Measurements from ENCODE around the gene USP36. TPM values are rescaled to one million over a fixed set of nuclear protein-coding genes. Genes with fewer than 3 reads are reported as not detected.

The USP36 gene
- total RNA-seq, 4 donors from 2014 or later = 26.6 to 44.0 (median 34.6) TPM

DNA sequence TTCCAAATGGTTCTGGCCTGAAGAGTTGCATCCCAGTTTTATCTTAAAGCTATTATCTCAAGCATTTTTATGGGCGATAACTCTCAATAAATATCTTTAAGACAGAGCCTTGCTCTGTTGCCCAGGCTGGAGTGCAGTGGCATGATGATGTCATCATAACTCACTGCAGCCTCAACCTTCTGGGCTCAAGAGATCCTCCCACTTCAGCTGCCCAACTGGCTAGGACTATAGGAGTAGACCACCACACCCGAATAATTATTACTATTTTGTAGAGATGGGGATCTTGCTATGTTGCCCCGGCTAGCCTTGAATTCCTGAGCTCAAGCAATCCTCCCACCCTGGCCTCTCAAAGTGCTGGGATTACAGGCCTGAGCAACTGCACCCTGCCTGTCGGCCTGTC lies 32.5 kb downstream of the USP36 start:
- no peak for ATAC-seq
- Histone ChIP-seq H3K27ac (no peak overlapping the region), H3K27me3 (no peaks in the 10 kb centered on the region), H3K4me1 (peaks cover 0 to 13% (median under 1%) of the 10 kb centered on the region in 3 donors), H3K9me3 (no peaks in the 10 kb centered on the region), H3K4me3 (no peak overlapping the region), H3K36me3 (peaks cover 0 to 97% of the 10 kb centered on the region in 2 donors)
- TF ChIP-seq, protein P1, sequence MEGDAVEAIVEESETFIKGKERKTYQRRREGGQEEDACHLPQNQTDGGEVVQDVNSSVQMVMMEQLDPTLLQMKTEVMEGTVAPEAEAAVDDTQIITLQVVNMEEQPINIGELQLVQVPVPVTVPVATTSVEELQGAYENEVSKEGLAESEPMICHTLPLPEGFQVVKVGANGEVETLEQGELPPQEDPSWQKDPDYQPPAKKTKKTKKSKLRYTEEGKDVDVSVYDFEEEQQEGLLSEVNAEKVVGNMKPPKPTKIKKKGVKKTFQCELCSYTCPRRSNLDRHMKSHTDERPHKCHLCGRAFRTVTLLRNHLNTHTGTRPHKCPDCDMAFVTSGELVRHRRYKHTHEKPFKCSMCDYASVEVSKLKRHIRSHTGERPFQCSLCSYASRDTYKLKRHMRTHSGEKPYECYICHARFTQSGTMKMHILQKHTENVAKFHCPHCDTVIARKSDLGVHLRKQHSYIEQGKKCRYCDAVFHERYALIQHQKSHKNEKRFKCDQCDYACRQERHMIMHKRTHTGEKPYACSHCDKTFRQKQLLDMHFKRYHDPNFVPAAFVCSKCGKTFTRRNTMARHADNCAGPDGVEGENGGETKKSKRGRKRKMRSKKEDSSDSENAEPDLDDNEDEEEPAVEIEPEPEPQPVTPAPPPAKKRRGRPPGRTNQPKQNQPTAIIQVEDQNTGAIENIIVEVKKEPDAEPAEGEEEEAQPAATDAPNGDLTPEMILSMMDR (IDR thresholded peaks at IDR 0.05) = no peak
- TF ChIP-seq POLR2AphosphoS5 (IDR thresholded peaks at IDR 0.05) (no peak), EP300 (IDR thresholded peaks at IDR 0.05) (no peak)
- 78 to 87% methylated on average over 4 of the region's 4 CpGs for WGBS, 2 donors (ENCODE audit: low coverage in 1 of 2)

DNA sequence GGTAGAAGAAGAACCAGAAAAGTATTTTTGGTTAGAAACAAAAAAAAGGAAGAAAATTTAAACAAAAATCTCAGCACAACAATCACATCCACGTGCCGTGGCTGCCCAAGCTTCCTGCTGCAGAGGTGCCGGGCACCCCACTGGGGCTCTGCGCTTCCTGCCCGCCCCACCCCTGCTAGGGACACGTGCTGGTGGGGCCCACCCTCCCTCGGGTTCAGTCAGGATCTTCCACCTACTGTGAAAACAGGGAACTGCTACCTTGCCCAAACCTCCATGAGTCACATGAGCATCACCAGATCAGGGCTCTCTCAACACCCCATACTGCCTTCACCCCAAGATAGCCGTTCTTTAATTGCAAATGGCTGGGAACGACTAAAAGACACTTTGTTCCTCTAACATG lies 34.2 kb downstream of the USP36 start:
- Histone ChIP-seq H3K36me3 (peaks cover 0 to 97% of the 10 kb centered on the region in 2 donors), H3K27ac (peak overlapping the region in 2 of 4 donors; percentile 5 to 61), H3K9me3 (no peaks in the 10 kb centered on the region), H3K27me3 (no peaks in the 10 kb centered on the region), H3K4me3 (no peak overlapping the region), H3K4me1 (peaks cover 0 to 14% (median 0%) of the 10 kb centered on the region in 3 donors)
- peak; percentile 32 for ATAC-seq
- 61 to 77% methylated on average over 5 to 7 of the region's 9 CpGs for WGBS, 2 donors (ENCODE audit: low coverage in 1 of 2)
- TF ChIP-seq EP300 (IDR thresholded peaks at IDR 0.05) = no peak

DNA sequence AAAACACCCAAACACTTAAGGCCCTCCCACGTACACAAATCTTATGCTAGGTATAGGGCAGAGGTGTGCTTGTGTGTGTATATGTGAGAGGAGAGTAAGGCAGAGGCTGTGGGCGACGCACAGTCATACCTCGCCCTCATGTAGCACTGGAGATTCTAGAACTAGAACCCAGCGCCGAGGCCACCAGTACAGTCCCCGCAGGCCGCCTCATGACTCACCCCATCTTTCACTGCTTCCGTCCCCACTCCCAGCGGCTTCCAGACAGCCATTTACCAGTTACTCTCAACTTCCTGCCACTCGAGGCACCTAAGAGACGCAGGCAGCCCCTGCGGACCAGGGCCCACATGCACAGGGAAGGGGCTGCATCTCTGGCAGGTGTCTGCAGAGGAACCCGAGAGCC lies 35.3 kb downstream of the USP36 start:
- H3K9me3 ChIP-seq = no peaks in the 10 kb centered on the region
- TF ChIP-seq POLR2AphosphoS5 (IDR thresholded peaks at IDR 0.05) (no peak), POLR2A (IDR thresholded peaks at IDR 0.05) (no peak), EP300 (IDR thresholded peaks at IDR 0.05) (no peak)
- TF ChIP-seq, protein P1 (IDR thresholded peaks at IDR 0.05) = no peak
- ATAC-seq = peak; percentile 50
- H3K27me3 ChIP-seq = no peaks in the 10 kb centered on the region
- 83 to 91% methylated on average over 3 to 5 of the region's 14 CpGs for WGBS, 2 donors (ENCODE audit: low coverage in 1 of 2)
- H3K27ac ChIP-seq = peak overlapping the region in 3 of 4 donors; percentile 34 to 61 (median 49)
- peaks cover 0 to 95% of the 10 kb centered on the region in 2 donors for H3K36me3 ChIP-seq
- H3K4me3 ChIP-seq = no peak overlapping the region
- H3K4me1 ChIP-seq = peaks cover 0 to 14% (median 0%) of the 10 kb centered on the region in 3 donors

DNA sequence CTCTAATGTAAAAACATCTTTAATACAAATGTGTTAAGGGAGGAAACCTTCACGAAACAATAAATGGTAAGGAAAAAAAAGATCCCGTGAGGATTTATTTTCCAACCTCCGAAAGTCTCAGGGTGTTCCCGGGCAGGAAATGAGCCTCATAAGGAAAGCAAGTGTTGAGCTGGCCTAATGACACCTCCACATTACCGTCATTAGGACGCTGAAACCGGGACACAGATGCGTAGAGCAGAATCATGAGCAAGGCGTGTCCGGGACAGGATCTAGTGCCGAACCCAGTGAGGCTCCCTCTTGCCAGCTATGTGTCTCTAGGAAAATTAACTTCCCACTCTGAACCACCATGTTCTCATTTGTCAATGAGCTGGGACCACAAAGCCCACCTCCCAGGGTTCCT lies 35.8 kb downstream of the USP36 start:
- Histone ChIP-seq H3K9me3 (no peaks in the 10 kb centered on the region), H3K4me3 (no peak overlapping the region), H3K36me3 (peaks cover 0 to 95% of the 10 kb centered on the region in 2 donors), H3K27ac (peak overlapping the region in 3 of 4 donors; percentile 34 to 61 (median 49)), H3K27me3 (no peaks in the 10 kb centered on the region), H3K4me1 (peaks cover 0 to 14% (median 0%) of the 10 kb centered on the region in 3 donors)
- TF ChIP-seq, protein P1 (IDR thresholded peaks at IDR 0.05) = no peak
- TF ChIP-seq POLR2AphosphoS5 (IDR thresholded peaks at IDR 0.05) (peak; percentile 46), EP300 (IDR thresholded peaks at IDR 0.05) (no peak), POLR2A (IDR thresholded peaks at IDR 0.05) (no peak)
- WGBS, 2 donors (ENCODE audit: low coverage in 1 of 2) = 62 to 68% methylated on average over 9 to 11 of the region's 11 CpGs
- ATAC-seq = peak; percentile 46

DNA sequence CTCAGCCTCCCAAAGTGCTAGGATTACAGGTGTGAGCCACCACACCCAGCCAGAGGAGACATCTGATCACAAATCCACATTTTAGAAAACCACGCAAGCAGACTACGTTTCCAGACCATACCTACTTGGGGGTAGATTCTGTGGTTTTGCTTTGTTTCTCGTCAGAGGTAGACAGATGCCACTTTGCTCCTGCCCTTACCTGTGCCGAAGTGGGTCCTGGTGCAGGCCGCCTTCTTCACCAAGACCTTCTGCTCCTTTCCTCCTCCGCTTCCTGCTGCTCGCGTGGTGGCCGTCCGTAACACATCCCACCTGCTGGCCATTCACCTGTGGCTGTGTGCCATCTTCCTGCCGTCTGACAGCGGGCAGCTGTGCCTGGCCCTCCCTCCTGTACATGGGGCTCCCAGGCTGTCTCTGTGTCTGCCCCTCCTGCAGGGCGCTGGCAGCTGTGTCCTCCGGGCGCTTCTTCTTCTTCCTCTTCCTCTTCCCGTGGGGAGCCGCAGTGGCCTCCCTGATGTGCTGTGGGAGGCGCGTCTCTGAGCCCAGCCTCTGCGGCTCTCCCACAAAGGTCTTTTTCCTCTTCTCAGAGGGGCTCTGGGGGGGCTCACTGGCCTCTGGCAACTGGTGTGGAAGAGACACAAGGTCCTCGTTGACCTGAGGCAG lies 37.3 kb downstream of the USP36 start:
- H3K27ac ChIP-seq = peak overlapping the region in 2 of 4 donors; percentile 48 to 61
- peaks cover 0 to 94% of the 10 kb centered on the region in 2 donors for H3K36me3 ChIP-seq
- no peak overlapping the region for H3K4me3 ChIP-seq
- TF ChIP-seq, protein P1 (IDR thresholded peaks at IDR 0.05) = no peak
- no peak for TF ChIP-seq EP300 (IDR thresholded peaks at IDR 0.05)
- TF ChIP-seq POLR2AphosphoS5 (IDR thresholded peaks at IDR 0.05) = no peak
- no peak for TF ChIP-seq POLR2A (IDR thresholded peaks at IDR 0.05)
- H3K4me1 ChIP-seq = peaks cover 0 to 20% (median 0%) of the 10 kb centered on the region in 3 donors
- 81 to 92% methylated on average over 10 to 12 of the region's 21 CpGs for WGBS, 2 donors (ENCODE audit: low coverage in 1 of 2)
- no peak for ATAC-seq
- no peaks in the 10 kb centered on the region for H3K9me3 ChIP-seq
- H3K27me3 ChIP-seq = no peaks in the 10 kb centered on the region
